ENCODE results near the gene TRIM7. TPM values are rescaled to one million over a fixed set of nuclear protein-coding genes. Genes with fewer than 3 reads are reported as not detected.
"Not testable (repeated sequence)": the region's sequence is repeated elsewhere in the genome, so short reads cannot be mapped to it uniquely, and the experiment has no call there.

Gene TRIM7
- total RNA-seq, 1 experiment from 2014 or later = 9.0 TPM

GRCh38 chr5:181151146-181151545 lies 53.9 kb downstream of the TRIM7 start:
- DNase-seq = peak; percentile 17 to 29
- Histone ChIP-seq H3K27me3 (peaks cover 14% of the 10 kb centered on the region), H3K4me3 (no peak overlapping the region), H3K27ac (no peak overlapping the region), H3K36me3 (no peaks in the 10 kb centered on the region), H3K9me3 (replicated peaks) (no peaks in the 10 kb centered on the region), H3K4me1 (no peaks in the 10 kb centered on the region)

DNA sequence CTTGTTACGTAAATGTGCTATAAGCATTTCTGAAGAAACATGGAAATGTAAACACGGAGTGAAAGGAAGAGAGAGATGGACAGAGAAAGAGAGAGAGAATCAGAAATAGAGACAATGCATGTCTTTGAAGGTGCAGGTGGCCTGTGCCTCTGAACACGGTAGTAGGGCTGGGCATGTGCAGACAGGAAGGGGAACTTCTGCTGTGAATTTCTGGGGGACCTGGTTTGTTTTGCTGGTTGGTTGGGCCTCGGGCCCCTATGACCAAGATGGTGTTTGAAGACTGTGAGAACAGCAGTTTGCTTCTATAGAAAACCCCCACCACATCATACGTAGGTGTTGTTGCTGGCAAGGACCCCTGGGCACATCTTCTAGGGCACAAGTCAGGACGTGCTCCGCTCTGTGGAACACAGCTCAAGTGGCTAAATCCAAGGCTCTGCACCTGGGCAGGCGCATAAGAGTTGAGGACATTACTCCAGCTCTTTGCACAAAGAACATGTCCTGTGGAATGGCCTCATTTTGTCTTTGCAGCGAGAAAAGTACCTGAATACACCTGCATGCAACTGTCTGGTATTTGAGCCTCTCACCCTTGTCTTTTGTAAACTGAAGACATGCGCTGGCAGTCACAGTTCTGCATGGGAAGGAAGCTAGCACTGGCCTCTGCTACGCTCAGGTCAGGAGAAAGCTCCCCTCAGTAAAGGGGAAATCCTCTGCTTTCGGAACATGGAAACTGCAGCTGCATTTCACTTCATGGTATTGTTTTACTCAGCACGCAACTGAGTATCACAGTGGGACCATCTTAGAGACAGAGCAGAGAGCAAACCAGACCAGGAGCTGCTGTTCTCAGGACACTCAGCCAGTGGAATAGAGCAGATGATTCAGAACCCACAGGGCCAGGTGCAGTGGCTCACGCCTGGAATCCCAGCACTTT lies 54.9 kb downstream of the TRIM7 start:
- Histone ChIP-seq H3K36me3 (no peaks in the 10 kb centered on the region), H3K4me3 (no peak overlapping the region), H3K27ac (no peak overlapping the region), H3K4me1 (no peaks in the 10 kb centered on the region), H3K27me3 (peaks cover 14% of the 10 kb centered on the region), H3K9me3 (replicated peaks) (no peaks in the 10 kb centered on the region)
- no peak for DNase-seq

GRCh38 chr5:181149355-181149754 lies 55.6 kb downstream of the TRIM7 start:
- Histone ChIP-seq H3K27ac (no peak overlapping the region), H3K9me3 (replicated peaks) (no peaks in the 10 kb centered on the region), H3K4me3 (no peak overlapping the region), H3K27me3 (peaks cover 14% of the 10 kb centered on the region), H3K4me1 (no peaks in the 10 kb centered on the region), H3K36me3 (no peaks in the 10 kb centered on the region)
- DNase-seq = no peak

DNA sequence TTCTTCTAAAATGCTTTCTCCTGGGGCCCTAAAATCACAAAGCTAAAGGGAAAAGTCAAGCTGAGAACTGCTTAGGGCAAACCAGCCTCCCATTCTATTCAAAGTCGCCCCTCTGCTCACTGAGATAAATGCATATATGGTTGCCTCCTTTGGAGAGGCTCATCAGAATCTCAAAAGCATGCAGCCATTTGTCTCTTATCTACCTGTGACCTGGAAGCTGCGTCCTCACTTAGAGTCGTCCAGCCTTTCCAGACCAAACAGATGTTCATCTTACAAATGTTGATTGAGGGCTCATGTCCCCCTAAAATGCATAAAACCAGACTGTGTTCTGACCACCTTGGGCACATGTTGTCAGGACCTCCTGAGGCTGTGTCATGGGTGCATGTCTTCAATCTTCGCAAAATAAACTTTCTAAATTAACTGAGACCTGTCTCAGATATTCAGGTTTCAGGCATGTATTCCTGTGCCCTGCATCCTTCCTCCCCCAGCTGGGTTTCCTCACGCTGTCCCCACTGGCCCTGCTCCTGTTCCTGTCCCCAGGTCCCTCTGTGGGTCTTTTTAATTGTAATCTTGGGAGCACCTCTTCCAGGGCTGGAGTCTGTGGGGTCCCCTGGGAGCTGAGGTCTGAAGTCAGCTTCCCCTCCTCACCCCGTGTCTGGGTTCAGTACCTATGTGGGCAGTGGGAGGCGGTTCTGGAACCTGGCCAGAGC lies 57.9 kb downstream of the TRIM7 start, which contains the start of gene OR2V2:
Gene OR2V2, plus strand, starts transcription at position 660 of the 710 bp plus-strand sequence. CDS start 7,357 bp downstream, outside the sequence.
- H3K4me3 ChIP-seq; H3K36me3 ChIP-seq; H3K27ac ChIP-seq; DNase-seq; H3K9me3 ChIP-seq (replicated peaks); H3K4me1 ChIP-seq: not testable (repeated sequence)
- peaks cover 14% of the 10 kb centered on the region for H3K27me3 ChIP-seq

GRCh38 chr5:181145133-181145532 lies 59.9 kb downstream of the TRIM7 start:
- Histone ChIP-seq H3K9me3 (replicated peaks) (no peaks in the 10 kb centered on the region), H3K4me1 (no peaks in the 10 kb centered on the region)

More at GRCh38 chr5:181145133-181145532, 59.9 kb downstream of the TRIM7 start:
- Histone ChIP-seq H3K27ac (no peak overlapping the region), H3K4me3 (no peak overlapping the region), H3K36me3 (no peaks in the 10 kb centered on the region), H3K27me3 (peaks cover 13% of the 10 kb centered on the region)
- no peak for DNase-seq

Other genes with a start within 250 kb of the TRIM7 start
- not detected in 2 replicates for gene BTNL3, start 216.3 kb downstream of the TRIM7 start, total RNA-seq (2014; rRNA removed; shearing (Covaris generic))
- gene BTNL9, start 164.9 kb downstream of the TRIM7 start, total RNA-seq (2014; rRNA removed; shearing (Covaris generic)) = not detected in 2 replicates
- 0.10 TPM in 1 of 2 replicates, not detected in the other for gene OR2V1, start 74.0 kb downstream of the TRIM7 start, total RNA-seq (2014; rRNA removed; shearing (Covaris generic))
- not detected in 2 replicates for gene OR2V2, start 57.6 kb downstream of the TRIM7 start, total RNA-seq (2014; rRNA removed; shearing (Covaris generic))
- 15.2 and 17.8 TPM in 2 replicates for gene TRIM41, start 18.1 kb upstream of the TRIM7 start, total RNA-seq (2014; rRNA removed; shearing (Covaris generic))
- gene RACK1, start 38.7 kb upstream of the TRIM7 start, total RNA-seq (2014; rRNA removed; shearing (Covaris generic)) = 5,838 and 6,264 TPM in 2 replicates
- gene TRIM52, start 55.9 kb upstream of the TRIM7 start, total RNA-seq (2014; rRNA removed; shearing (Covaris generic)) = 5.3 and 7.9 TPM in 2 replicates
- gene OR4F3, start 162.1 kb upstream of the TRIM7 start, total RNA-seq (2014; rRNA removed; shearing (Covaris generic)) = 0.18 TPM in 1 of 2 replicates, not detected in the other